ENCODE measurements around the gene CCDC97.

Gene CCDC97

DNA sequence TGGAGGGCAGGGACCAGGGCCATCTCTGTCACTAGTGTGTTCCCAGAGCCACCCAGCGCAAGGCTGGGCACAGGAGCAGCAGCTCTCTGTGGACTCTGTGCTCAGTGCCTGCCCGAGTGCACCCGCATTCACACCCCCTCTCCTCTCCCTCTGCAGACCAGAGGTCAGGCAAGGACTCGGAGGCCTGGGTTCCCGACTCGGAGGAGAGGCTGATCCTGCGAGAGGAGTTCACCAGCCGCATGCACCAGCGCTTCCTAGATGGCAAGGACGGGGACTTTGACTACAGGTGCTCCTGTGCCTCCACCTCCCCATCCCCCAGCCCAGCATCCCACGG is 10.2 kb downstream of the CCDC97 start:
- Histone ChIP-seq H3K36me3 (ENCODE audit: control insufficient read depth in 2 of 2, insufficient read depth in 1 of 2, low read length in 2 of 2) (peaks cover 45 to 67% of the 10 kb centered on the region in 2 experiments), H3K27ac (ENCODE audit: extremely low read depth, low read depth, low read length) (no peak overlapping the region), H3K9me3 (ENCODE audit: control insufficient read depth, insufficient read depth, low read depth, low read length) (no peaks in the 10 kb centered on the region), H3K4me3 (ENCODE audit: low read depth, low read length) (no peak overlapping the region), H3K4me1 (ENCODE audit: control insufficient read depth, insufficient read depth, low read length) (peaks cover 22% of the 10 kb centered on the region)
- TF ChIP-seq ZBTB7A (tag by site-specific recombination; IDR thresholded peaks at IDR 0.05; ENCODE audit: low read depth) (no peak), ZNF747 (tag by site-specific recombination; IDR thresholded peaks at IDR 0.05) (no peak), ZNF600 (tag by site-specific recombination; IDR thresholded peaks at IDR 0.05) (no peak)
- TF ChIP-seq, protein P1, sequence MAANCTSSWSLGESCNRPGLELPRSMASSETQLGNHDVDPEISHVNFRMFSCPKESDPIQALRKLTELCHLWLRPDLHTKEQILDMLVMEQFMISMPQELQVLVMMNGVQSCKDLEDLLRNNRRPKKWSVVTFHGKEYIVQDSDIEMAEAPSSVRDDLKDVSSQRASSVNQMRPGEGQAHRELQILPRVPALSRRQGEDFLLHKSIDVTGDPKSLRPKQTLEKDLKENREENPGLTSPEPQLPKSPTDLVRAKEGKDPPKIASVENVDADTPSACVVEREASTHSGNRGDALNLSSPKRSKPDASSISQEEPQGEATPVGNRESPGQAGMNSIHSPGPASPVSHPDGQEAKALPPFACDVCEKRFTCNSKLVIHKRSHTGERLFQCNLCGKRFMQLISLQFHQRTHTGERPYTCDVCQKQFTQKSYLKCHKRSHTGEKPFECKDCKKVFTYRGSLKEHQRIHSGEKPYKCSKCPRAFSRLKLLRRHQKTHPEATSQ (tag by site-specific recombination; IDR thresholded peaks at IDR 0.05), result no peak
- TF ChIP-seq, protein P2, sequence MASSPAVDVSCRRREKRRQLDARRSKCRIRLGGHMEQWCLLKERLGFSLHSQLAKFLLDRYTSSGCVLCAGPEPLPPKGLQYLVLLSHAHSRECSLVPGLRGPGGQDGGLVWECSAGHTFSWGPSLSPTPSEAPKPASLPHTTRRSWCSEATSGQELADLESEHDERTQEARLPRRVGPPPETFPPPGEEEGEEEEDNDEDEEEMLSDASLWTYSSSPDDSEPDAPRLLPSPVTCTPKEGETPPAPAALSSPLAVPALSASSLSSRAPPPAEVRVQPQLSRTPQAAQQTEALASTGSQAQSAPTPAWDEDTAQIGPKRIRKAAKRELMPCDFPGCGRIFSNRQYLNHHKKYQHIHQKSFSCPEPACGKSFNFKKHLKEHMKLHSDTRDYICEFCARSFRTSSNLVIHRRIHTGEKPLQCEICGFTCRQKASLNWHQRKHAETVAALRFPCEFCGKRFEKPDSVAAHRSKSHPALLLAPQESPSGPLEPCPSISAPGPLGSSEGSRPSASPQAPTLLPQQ (tag by site-specific recombination; IDR thresholded peaks at IDR 0.05), result no peak
- ChIA-PET CTCF (interaction anchor here (0.5 to 2.5 kb wide), 3 partner anchors 12 to 239 kb away, joined by 3 to 11 read pairs (median 3); no protein-coding TSS in a partner anchor), POLR2A (no interaction called here)

DNA sequence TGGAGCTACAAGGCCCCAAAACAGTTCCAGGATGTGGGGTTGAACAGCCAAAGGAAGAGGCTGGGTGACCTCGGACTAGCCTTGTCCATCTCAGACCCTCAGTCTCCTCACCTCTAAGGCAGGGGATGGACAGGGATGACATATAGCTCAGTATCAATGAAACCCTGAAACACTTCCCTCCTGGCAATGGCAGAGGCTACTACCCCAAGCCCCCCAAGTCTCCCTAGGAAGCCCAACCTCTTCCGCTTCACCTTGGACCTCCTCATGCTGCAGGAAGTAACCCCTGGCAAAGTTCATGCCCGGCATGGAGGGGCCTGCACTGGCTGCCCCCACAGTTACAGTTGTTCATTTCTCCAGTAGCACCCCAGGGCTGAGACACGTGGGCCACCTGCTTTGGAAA is 10.6 kb downstream of the CCDC97 start:
- H3K9me3 ChIP-seq (ENCODE audit: control insufficient read depth, insufficient read depth, low read depth, low read length), result no peaks in the 10 kb centered on the region
- peaks cover 22% of the 10 kb centered on the region for H3K4me1 ChIP-seq (ENCODE audit: control insufficient read depth, insufficient read depth, low read length)
- TF ChIP-seq, protein P3, sequence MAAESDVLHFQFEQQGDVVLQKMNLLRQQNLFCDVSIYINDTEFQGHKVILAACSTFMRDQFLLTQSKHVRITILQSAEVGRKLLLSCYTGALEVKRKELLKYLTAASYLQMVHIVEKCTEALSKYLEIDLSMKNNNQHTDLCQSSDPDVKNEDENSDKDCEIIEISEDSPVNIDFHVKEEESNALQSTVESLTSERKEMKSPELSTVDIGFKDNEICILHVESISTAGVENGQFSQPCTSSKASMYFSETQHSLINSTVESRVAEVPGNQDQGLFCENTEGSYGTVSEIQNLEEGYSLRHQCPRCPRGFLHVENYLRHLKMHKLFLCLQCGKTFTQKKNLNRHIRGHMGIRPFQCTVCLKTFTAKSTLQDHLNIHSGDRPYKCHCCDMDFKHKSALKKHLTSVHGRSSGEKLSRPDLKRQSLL (tag by site-specific recombination; IDR thresholded peaks at IDR 0.05), result no peak
- TF ChIP-seq ZNF660 (tag by site-specific recombination; IDR thresholded peaks at IDR 0.05) (no peak), ZBTB1 (tag by site-specific recombination; IDR thresholded peaks at IDR 0.05) (no peak), ZNF266 (tag by site-specific recombination; IDR thresholded peaks at IDR 0.05; ENCODE audit: low read depth) (no peak), ZNF785 (tag by site-specific recombination; IDR thresholded peaks at IDR 0.05) (no peak), ZNF777 (tag by site-specific recombination; IDR thresholded peaks at IDR 0.05; ENCODE audit: borderline replicate concordance) (no peak), ZNF426 (tag by site-specific recombination; IDR thresholded peaks at IDR 0.05) (no peak), FEZF1 (tag by site-specific recombination; IDR thresholded peaks at IDR 0.05) (no peak), ZNF558 (tag by site-specific recombination; IDR thresholded peaks at IDR 0.05) (no peak), ZNF324 (tag by site-specific recombination; IDR thresholded peaks at IDR 0.05) (no peak), ZNF146 (tag by site-specific recombination; IDR thresholded peaks at IDR 0.05) (no peak)
- TF ChIP-seq, protein P4, sequence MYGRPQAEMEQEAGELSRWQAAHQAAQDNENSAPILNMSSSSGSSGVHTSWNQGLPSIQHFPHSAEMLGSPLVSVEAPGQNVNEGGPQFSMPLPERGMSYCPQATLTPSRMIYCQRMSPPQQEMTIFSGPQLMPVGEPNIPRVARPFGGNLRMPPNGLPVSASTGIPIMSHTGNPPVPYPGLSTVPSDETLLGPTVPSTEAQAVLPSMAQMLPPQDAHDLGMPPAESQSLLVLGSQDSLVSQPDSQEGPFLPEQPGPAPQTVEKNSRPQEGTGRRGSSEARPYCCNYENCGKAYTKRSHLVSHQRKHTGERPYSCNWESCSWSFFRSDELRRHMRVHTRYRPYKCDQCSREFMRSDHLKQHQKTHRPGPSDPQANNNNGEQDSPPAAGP (tag by site-specific recombination; IDR thresholded peaks at IDR 0.05), result no peak
- peaks cover 41 to 66% of the 10 kb centered on the region in 2 experiments for H3K36me3 ChIP-seq (ENCODE audit: control insufficient read depth in 2 of 2, insufficient read depth in 1 of 2, low read length in 2 of 2)
- no peak overlapping the region for H3K27ac ChIP-seq (ENCODE audit: extremely low read depth, low read depth, low read length)
- no peak overlapping the region for H3K4me3 ChIP-seq (ENCODE audit: low read depth, low read length)
- CTCF ChIA-PET, result interaction anchor here (0.5 to 2.5 kb wide), 5 partner anchors 12 to 242 kb away, joined by 3 to 11 read pairs (median 3); no protein-coding TSS in a partner anchor
- POLR2A ChIA-PET, result no interaction called here

DNA sequence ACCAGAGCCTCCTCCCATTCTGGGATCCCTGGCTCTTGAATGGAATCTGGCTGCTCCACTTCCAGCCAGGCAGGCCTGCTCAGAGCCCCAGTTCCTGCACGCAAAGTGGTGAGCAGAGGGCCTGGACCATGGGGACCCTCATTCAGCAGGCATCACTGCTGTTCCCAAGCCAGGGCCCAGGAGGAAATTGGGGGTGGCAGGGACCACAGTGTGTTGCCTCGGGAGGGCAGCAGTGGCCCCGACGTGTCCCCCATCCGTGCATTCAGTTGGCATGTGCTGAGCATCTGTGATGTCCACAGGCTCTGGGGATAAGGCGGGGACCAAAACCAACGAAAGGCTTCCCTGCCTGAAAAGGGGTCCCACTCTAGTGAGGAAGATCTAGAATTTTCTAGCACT is 11.2 kb downstream of the CCDC97 start:
- no peak overlapping the region for H3K27ac ChIP-seq (ENCODE audit: extremely low read depth, low read depth, low read length)
- H3K9me3 ChIP-seq (ENCODE audit: control insufficient read depth, insufficient read depth, low read depth, low read length), result no peaks in the 10 kb centered on the region
- H3K4me3 ChIP-seq (ENCODE audit: low read depth, low read length), result no peak overlapping the region
- ChIA-PET POLR2A (interaction anchor here (2.9 kb wide), 1 partner anchor 31 kb away, joined by 22 read pairs; the partner anchor contains the start of gene TGFB1), CTCF (interaction anchor here (0.7 to 2.2 kb wide), 13 partner anchors 15 to 964 kb away, joined by 3 to 11 read pairs (median 4); partner anchors contain the start of gene TGFB1)
- peaks cover 22% of the 10 kb centered on the region for H3K4me1 ChIP-seq (ENCODE audit: control insufficient read depth, insufficient read depth, low read length)
- TF ChIP-seq ZNF747 (tag by site-specific recombination; IDR thresholded peaks at IDR 0.05), result no peak
- TF ChIP-seq ZNF2 (tag by site-specific recombination; IDR thresholded peaks at IDR 0.05), result no peak
- TF ChIP-seq ZNF473 (tag by site-specific recombination; IDR thresholded peaks at IDR 0.05), result no peak
- no peak for TF ChIP-seq ZNF221 (tag by site-specific recombination; IDR thresholded peaks at IDR 0.05; ENCODE audit: borderline replicate concordance)
- TF ChIP-seq ZNF561 (tag by site-specific recombination; IDR thresholded peaks at IDR 0.05; ENCODE audit: borderline replicate concordance), result no peak
- no peak for TF ChIP-seq ZNF19 (tag by site-specific recombination; IDR thresholded peaks at IDR 0.05; ENCODE audit: low read depth)
- TF ChIP-seq, protein P5, sequence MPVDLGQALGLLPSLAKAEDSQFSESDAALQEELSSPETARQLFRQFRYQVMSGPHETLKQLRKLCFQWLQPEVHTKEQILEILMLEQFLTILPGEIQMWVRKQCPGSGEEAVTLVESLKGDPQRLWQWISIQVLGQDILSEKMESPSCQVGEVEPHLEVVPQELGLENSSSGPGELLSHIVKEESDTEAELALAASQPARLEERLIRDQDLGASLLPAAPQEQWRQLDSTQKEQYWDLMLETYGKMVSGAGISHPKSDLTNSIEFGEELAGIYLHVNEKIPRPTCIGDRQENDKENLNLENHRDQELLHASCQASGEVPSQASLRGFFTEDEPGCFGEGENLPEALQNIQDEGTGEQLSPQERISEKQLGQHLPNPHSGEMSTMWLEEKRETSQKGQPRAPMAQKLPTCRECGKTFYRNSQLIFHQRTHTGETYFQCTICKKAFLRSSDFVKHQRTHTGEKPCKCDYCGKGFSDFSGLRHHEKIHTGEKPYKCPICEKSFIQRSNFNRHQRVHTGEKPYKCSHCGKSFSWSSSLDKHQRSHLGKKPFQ (tag by site-specific recombination; IDR thresholded peaks at IDR 0.05), result no peak
- TF ChIP-seq ZNF629 (tag by site-specific recombination; IDR thresholded peaks at IDR 0.05), result no peak
- no peak for TF ChIP-seq ZNF514 (tag by site-specific recombination; IDR thresholded peaks at IDR 0.05)
- TF ChIP-seq ZBTB1 (tag by site-specific recombination; IDR thresholded peaks at IDR 0.05), result no peak
- TF ChIP-seq ZNF394 (tag by site-specific recombination; IDR thresholded peaks at IDR 0.05; ENCODE audit: borderline replicate concordance), result no peak
- peaks cover 34 to 59% of the 10 kb centered on the region in 2 experiments for H3K36me3 ChIP-seq (ENCODE audit: control insufficient read depth in 2 of 2, insufficient read depth in 1 of 2, low read length in 2 of 2)
